CD4-positive, alpha-beta T cell treated with Interleukin-21 for 1 hour (primary cell): Measurements from ENCODE around the gene CNST.

ENCODE experiments used
- DNase-seq: peaks from one replicate; pipeline ENCODE4 v3.0.0-alpha.2; 2020

The CNST gene, protein sequence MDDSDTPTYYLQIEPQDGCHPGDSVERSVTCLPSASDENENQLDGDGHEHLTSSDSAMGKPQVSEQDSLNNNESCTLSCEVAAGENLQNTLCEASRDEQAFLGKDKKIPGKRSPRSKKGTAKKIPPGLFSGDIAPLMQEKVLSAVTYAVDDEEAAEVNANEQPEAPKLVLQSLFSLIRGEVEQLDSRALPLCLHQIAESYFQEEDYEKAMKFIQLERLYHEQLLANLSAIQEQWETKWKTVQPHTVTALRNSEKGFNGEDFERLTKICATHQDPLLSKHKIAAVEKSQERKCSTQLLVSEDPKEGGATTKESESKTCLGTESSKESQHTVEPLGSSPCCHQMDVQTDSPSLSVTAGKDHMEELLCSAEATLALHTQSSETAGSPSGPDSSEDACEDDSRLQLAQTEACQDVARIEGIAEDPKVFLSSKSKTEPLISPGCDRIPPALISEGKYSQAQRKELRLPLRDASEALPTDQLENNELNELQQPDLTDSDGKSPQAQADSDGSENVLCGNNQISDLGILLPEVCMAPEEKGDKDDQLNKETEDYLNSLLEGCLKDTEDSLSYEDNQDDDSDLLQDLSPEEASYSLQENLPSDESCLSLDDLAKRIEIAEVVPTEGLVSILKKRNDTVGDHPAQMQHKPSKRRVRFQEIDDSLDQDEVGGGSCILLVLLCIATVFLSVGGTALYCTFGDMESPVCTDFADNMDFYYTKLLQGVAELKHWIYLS

DNA sequence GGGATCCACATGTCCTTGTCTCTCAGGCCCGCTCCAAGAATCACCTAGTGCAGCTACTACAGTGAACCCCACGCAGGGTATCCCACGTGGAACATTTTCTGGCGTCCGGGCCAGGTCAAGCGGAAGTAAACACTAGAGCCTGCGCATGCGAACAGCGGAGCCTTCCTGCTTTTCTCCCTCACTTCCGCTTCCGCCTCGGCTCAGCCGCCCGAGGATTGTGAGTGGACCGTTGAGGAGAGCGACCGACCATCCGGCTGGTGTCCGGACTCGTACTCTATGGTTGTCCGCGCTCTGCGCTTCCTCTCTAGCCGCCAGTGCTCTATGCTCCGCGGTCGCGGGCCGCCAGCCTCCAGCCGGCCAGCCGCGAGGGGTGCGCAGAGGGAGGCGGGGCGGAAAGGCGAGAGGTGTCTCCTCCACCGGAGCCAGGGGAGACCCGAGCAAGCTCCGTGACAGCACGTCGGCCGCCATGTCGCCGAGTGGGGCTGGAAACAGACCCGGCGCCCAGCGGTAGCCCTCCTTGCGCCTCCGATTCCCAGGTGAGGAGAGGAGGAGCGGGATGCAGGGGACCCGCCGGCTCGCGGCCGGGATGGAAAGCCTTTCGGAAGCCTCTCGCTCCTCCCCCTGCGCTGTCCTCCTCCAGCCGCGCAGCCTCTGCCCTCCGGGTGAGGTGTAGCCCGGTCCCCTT lies at the start of gene CNST, which contains the start of gene TFB2M:
TSS of gene CNST (plus strand) at position 329 of the 685 bp plus-strand sequence. CDS start 25,107 bp downstream, outside the sequence.
TSS of gene TFB2M (minus strand) at position 134 of the 685 bp plus-strand sequence. CDS start at position 11, 123 bp downstream.
- peak; percentile 94 for DNase-seq

DNA sequence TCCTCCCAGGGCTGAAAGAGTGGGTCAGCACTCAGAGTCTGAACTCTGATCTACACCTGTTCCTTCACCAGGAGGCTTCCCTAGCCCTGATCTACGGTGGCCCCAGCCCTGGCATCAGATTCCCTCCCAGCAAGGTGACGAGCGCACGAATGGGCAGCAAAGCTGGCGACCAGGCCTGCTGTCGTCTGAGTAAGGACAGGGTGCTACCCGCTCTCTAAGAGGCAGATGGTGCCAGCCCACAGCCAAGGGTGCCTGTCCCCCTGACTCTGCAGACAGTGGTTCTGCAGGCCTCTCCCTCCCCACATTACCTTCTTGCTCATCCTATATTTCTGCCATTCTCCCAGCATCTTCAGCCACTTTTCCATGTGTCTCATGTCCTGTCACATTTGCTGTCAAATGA lies 48.9 kb upstream of the CNST start:
- no peak for DNase-seq

- no peak for DNase-seq
Observed at GRCh38 chr1:246518456-246519205, 47.6 kb upstream of the CNST start.

- DNase-seq, result no peak
Observed at GRCh38 chr1:246519514-246519913, 46.7 kb upstream of the CNST start.

GRCh38 chr1:246526380-246526779 lies 39.9 kb upstream of the CNST start:
- no peak for DNase-seq

DNA sequence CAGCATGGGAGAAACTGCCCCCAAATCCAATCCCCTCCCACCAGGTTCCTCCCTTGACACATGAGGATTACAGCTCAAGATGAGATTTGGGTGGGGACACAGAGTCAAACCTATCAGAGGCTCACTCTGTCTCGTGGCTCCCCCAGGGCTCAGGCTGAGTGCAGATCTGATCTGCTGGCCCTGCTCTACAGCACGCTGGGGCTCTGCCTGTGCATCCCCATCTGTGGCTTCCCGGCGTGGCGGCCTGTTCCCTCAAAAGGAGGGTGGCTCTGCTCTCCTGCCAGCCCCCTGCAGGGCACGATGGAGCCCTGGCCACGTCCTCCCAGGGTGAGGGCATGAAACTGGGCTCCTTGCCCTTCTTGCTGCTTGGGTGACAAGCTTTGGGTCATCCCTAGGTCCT lies 39.3 kb upstream of the CNST start:
- no peak for DNase-seq

DNA sequence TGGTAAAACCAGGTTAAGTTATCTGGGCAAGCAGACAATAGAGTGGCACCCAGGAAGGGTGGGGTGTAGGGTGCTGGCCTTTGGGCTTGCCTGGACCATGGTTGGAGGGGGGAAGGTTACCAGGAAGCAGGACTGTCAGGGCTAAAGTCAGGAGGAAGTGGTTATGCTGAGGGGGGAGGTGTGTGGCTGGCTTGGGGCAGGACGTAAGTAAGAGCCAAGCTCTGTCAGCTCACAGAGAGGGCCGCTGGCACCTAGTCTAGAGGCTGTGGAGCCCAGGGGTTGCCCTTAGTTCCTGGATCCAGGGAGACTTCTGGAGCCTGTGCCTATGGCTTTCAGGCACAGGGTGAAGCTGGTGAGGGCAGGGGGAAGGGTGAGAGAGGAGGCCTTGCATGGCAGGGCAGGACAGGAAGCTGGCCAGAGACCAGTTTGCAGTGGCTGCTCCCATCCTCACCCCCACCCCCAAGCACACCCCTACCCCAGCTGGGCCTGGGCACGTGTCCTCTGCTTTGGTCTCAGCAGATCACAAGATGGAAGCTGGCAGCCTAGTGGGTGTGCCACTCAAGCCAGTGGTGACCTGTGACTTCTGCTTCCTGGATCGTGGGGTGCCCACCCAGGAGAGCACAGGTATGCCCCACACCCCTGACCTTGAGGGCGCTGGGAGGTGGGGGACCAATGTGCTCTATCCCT lies 38.7 kb upstream of the CNST start:
- DNase-seq, result no peak

GRCh38 chr1:246528933-246529731 lies 37.1 kb upstream of the CNST start:
- no peak for DNase-seq

DNA sequence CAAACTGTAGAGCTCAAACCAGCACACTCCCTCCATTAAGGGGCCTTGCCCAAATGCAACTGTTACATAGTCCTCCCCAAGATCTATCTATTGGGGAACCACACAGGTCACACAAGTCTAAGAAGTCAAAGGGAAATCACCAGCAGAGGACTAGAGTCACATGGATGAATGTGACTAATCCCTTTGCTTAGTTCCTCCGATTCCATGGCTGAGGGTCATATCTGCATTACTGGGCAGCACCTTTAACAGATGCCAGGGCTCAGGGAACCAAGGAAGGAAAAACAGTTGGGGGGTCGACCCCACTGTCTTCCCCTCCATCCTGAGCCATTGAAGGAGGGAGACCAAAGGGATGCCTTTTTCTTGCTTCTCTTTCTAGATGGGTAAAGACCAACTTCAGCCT lies 35.8 kb upstream of the CNST start:
- DNase-seq, result no peak

GRCh38 chr1:246532519-246532918 lies 33.7 kb upstream of the CNST start:
- DNase-seq, result no peak

GRCh38 chr1:246533371-246533905 lies 32.8 kb upstream of the CNST start:
- no peak for DNase-seq

GRCh38 chr1:246534114-246534513 lies 32.1 kb upstream of the CNST start:
- no peak for DNase-seq

DNA sequence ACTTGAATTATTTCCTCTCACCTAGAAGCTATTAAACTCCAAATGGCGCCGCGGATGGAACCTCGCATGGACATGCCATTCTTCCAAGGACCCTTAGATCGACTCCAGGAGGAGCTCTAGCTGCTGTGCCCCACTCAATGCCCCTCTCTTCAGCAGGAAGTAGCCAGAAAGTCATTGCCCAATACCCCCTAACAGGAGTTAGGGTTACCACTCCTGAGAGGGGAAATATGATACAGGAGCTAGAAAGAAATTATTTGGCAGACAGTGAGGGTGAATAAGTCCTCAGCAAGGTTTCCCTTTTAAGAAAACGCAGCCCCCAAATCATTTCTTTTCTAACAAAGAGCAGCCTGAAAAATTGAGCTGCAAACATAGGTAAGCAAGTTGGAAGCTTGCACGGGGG lies 28.8 kb upstream of the CNST start:
- DNase-seq, result no peak

- DNase-seq, result no peak
Observed at GRCh38 chr1:246537887-246538286, 28.4 kb upstream of the CNST start.

GRCh38 chr1:246540738-246541491 lies 25.3 kb upstream of the CNST start:
- no peak for DNase-seq

GRCh38 chr1:246544001-246544400 lies 22.3 kb upstream of the CNST start:
- DNase-seq, result no peak

GRCh38 chr1:246549665-246550064 lies 16.6 kb upstream of the CNST start:
- no peak for DNase-seq

DNA sequence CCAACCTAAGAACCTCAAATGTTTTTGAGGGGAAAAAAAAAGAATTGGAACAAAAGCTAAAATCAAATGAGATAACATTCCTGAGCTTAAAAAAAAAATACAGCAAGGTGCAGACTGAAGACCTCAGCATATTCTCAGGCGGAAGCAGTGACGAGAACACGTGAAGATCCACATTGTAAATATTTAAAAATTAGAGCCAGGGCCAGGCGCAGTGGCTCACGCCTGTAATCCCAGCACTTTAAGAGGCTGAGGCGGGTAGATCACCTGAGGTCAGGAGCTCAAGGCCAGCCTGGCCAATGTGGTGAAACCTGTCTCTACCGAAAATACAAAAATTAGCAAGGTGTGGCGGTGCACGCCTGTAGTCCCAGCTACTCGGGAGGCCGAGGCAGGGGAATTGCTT lies 15.9 kb upstream of the CNST start:
- DNase-seq, result no peak

DNA sequence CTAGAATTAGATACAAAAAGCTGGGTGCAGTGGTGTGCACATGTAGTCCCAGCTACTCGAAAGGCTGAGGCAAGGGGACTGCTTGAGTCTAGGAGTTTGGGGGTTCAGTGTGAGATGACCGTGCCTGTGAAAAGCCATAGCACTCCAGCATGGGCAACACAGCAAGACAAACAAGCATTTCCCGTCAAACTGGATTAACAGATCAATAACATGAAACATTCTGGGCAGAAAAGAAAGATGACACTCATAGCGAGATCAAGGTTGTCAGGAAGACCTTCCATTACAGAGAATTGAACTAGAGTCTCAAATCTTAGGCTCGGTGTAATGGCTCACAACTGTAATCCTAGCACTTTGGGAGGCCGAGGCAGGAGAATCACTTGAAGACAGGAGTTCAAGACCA lies 14.1 kb upstream of the CNST start:
- DNase-seq, result no peak

DNA sequence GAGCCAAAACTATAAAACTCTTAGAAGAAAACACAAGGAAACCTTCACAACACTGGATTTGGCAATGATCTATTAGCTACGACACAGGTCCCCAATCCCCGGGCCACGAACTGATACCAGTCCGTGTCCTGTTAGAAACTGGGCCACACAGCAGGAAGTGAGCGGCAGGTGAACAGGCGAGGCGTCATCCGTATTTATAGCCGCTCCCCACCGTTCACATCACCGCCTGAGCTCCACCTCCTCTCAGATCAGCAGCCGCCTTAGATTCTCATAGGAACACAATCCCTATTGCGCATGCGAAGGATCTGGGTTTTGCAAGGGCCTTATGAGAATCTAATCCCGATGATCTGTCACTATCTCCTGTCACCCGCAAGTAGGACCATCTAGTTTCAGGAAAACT lies 12.1 kb upstream of the CNST start:
- no peak for DNase-seq
